ENCODE results near the gene NXPH2. TPM values are rescaled to one million over a fixed set of nuclear protein-coding genes. Genes with fewer than 3 reads are reported as not detected.

Gene NXPH2
- total and polyA plus RNA-seq, 7 experiments from 2014 or later: not detected

DNA sequence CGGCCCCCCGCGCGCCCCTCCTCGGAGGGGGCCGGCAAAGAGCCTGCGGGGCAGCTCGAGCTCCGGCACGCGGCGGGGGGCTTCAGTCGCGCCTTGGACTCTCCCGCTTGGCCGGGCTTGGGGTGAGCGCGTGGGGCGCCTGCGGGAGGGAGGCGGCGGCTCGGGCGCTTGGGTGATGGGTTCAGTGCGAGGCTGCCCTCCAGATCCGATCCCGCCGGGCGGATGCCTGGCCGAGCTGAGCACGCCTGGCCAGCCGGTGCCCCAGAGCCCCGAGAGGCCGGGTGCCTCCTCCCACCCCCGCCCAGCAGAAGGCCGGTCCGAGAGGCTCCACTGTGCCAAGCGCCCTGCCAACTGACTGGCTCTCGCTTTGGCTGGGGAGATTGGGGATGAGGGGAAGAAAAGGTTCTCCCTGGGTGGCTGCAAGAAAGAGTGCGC lies 273 bp upstream of the NXPH2 start:
- H3K36me3 Mint-ChIP-seq: no peaks in the 10 kb centered on the region
- no peak overlapping the region for H3K4me3 Mint-ChIP-seq
- H3K27ac Mint-ChIP-seq: no peak overlapping the region
- Histone ChIP-seq H3K9me3 (ENCODE audit: control insufficient read depth in 2 of 3, low read length in 3 of 3) (no peaks in the 10 kb centered on the region), H3K36me3 (ENCODE audit: control insufficient read depth in 2 of 3, insufficient read depth in 3 of 3, low read length in 3 of 3) (no peaks in the 10 kb centered on the region), H3K27me3 (ENCODE audit: control insufficient read depth in 2 of 2, insufficient read depth in 2 of 2, low read length in 2 of 2) (no peaks in the 10 kb centered on the region), H3K4me1 (ENCODE audit: control insufficient read depth in 2 of 2, insufficient read depth in 2 of 2, low read length in 2 of 2) (no peaks in the 10 kb centered on the region), H3K27ac (ENCODE audit: low read depth, low read length) (no peak overlapping the region), H3K4me3 (ENCODE audit: low read length) (no peak overlapping the region)
- H3K4me1 Mint-ChIP-seq: peaks cover 0 to 12% (median 4%) of the 10 kb centered on the region in 7 donors
- CTCF ChIA-PET: no interaction called here
- ATAC-seq (no peak), DNase-seq (no peak)
- intact Hi-C loops (cut with micrococcal nuclease): no loop called here
- H3K27me3 Mint-ChIP-seq: peaks cover 38 to 47% (median 40%) of the 10 kb centered on the region in 5 donors
- POLR2A ChIA-PET: no interaction called here
- H3K9me3 Mint-ChIP-seq: peaks cover 0 to 3% (median 0%) of the 10 kb centered on the region in 11 donors

DNA sequence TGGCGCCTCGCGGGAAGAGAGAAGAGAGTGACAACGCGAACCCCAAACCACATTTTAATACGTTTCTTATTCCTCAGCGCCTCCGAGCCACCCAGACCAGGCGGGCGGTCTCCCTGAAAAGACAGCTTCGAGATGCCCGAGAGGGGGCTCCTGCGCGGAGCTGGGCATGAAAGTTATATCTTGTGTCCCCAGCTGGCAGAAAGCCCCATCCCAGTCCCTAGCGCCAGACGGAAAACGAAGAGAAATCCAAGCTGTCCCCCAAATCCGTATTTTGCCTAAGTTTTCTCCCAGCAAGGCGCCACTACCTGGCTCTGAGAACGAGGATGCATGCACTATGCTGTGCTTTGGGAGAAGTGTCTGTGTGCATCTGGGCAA lies 797 bp downstream of the NXPH2 start:
- intact Hi-C loops (cut with micrococcal nuclease): no loop called here
- H3K4me3 Mint-ChIP-seq: no peak overlapping the region
- peaks cover 38 to 44% (median 40%) of the 10 kb centered on the region in 5 donors for H3K27me3 Mint-ChIP-seq
- ATAC-seq (no peak), DNase-seq (no peak)
- CTCF ChIA-PET: no interaction called here
- H3K27ac Mint-ChIP-seq: peak overlapping the region in 1 of 9 donors; percentile 55
- no peaks in the 10 kb centered on the region for H3K36me3 Mint-ChIP-seq
- H3K9me3 ChIP-seq (ENCODE audit: control insufficient read depth in 2 of 3, low read length in 3 of 3): no peaks in the 10 kb centered on the region
- POLR2A ChIA-PET: no interaction called here
- no peaks in the 10 kb centered on the region for H3K36me3 ChIP-seq (ENCODE audit: control insufficient read depth in 2 of 3, insufficient read depth in 3 of 3, low read length in 3 of 3)
- H3K27ac ChIP-seq (ENCODE audit: low read depth, low read length): no peak overlapping the region
- H3K27me3 ChIP-seq (ENCODE audit: control insufficient read depth in 2 of 2, insufficient read depth in 2 of 2, low read length in 2 of 2): no peaks in the 10 kb centered on the region
- H3K4me1 Mint-ChIP-seq: peaks cover 0 to 12% (median 4%) of the 10 kb centered on the region in 7 donors
- H3K9me3 Mint-ChIP-seq: peaks cover 0 to 3% (median 0%) of the 10 kb centered on the region in 11 donors
- H3K4me1 ChIP-seq (ENCODE audit: control insufficient read depth in 2 of 2, insufficient read depth in 2 of 2, low read length in 2 of 2): no peaks in the 10 kb centered on the region
- no peak overlapping the region for H3K4me3 ChIP-seq (ENCODE audit: low read length)

DNA sequence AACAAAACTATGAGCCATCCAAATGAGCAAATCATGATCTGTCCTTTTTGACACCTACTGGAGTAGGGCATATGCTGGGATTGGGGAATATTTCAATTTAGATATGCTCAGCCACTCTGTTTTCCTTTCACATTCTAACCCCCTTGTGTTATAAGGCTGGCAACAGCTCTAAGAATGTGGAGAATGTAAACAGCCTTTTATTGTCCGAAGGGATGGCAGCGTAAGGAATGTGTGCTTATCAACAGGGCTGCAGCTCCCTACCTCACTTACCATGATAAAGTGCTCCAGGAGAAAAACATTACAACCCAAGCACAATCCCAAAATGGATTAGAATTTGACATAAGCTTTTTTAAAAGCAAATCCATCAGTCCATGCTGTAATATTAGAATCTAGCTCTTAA lies 2.2 kb downstream of the NXPH2 start:
- H3K4me3 Mint-ChIP-seq: no peak overlapping the region
- H3K27ac Mint-ChIP-seq: no peak overlapping the region
- Histone ChIP-seq H3K4me3 (ENCODE audit: low read length) (no peak overlapping the region), H3K27ac (ENCODE audit: low read depth, low read length) (no peak overlapping the region), H3K36me3 (ENCODE audit: control insufficient read depth in 2 of 3, insufficient read depth in 3 of 3, low read length in 3 of 3) (no peaks in the 10 kb centered on the region), H3K4me1 (ENCODE audit: control insufficient read depth in 2 of 2, insufficient read depth in 2 of 2, low read length in 2 of 2) (no peaks in the 10 kb centered on the region), H3K9me3 (ENCODE audit: control insufficient read depth in 2 of 3, low read length in 3 of 3) (no peaks in the 10 kb centered on the region), H3K27me3 (ENCODE audit: control insufficient read depth in 2 of 2, insufficient read depth in 2 of 2, low read length in 2 of 2) (no peaks in the 10 kb centered on the region)
- ATAC-seq (no peak), DNase-seq (no peak)
- CTCF ChIA-PET: no interaction called here
- peaks cover 0 to 12% (median 4%) of the 10 kb centered on the region in 7 donors for H3K4me1 Mint-ChIP-seq
- POLR2A ChIA-PET: interaction anchor here (1.2 kb wide), 1 partner anchor 8 kb away, joined by 5 read pairs; no protein-coding TSS in a partner anchor
- peaks cover 0 to 3% (median 0%) of the 10 kb centered on the region in 11 donors for H3K9me3 Mint-ChIP-seq
- no peaks in the 10 kb centered on the region for H3K36me3 Mint-ChIP-seq
- intact Hi-C loops (cut with micrococcal nuclease): no loop called here
- H3K27me3 Mint-ChIP-seq: peaks cover 33 to 42% (median 34%) of the 10 kb centered on the region in 5 donors

DNA sequence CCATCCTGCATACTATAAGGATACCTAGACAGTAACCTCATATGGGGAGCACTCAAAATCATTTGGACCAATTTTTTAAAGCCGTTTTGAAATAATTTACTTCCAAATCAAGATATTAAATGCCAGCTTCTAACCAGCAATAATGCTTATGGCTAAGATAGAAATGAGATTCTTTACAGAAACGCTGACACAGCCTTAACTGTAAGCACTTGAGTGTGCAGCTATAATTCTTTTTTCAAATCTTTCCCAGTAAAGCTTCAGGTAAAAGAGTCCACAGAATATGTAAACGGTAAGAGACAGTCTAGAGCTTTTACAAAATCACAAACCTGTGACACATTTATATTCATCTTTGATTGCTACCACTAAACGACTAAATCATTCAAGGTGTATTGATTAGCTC lies 4.5 kb downstream of the NXPH2 start:
- CTCF ChIA-PET: no interaction called here
- no peak for ATAC-seq
- H3K4me3 Mint-ChIP-seq: no peak overlapping the region
- H3K9me3 Mint-ChIP-seq: peaks cover 0 to 3% (median 0%) of the 10 kb centered on the region in 11 donors
- POLR2A ChIA-PET: no interaction called here
- H3K36me3 ChIP-seq (ENCODE audit: control insufficient read depth in 2 of 3, insufficient read depth in 3 of 3, low read length in 3 of 3): no peaks in the 10 kb centered on the region
- H3K4me3 ChIP-seq (ENCODE audit: low read length): no peak overlapping the region
- intact Hi-C loops (cut with micrococcal nuclease): no loop called here
- H3K4me1 Mint-ChIP-seq: peaks cover 0 to 12% (median 4%) of the 10 kb centered on the region in 7 donors
- H3K36me3 Mint-ChIP-seq: no peaks in the 10 kb centered on the region
- H3K27ac Mint-ChIP-seq: no peak overlapping the region
- DNase-seq: no peak
- H3K9me3 ChIP-seq (ENCODE audit: control insufficient read depth in 2 of 3, low read length in 3 of 3): no peaks in the 10 kb centered on the region
- no peak overlapping the region for H3K27ac ChIP-seq (ENCODE audit: low read depth, low read length)
- no peaks in the 10 kb centered on the region for H3K27me3 ChIP-seq (ENCODE audit: control insufficient read depth in 2 of 2, insufficient read depth in 2 of 2, low read length in 2 of 2)
- H3K4me1 ChIP-seq (ENCODE audit: control insufficient read depth in 2 of 2, insufficient read depth in 2 of 2, low read length in 2 of 2): no peaks in the 10 kb centered on the region
- peaks cover 21 to 32% (median 26%) of the 10 kb centered on the region in 5 donors for H3K27me3 Mint-ChIP-seq

DNA sequence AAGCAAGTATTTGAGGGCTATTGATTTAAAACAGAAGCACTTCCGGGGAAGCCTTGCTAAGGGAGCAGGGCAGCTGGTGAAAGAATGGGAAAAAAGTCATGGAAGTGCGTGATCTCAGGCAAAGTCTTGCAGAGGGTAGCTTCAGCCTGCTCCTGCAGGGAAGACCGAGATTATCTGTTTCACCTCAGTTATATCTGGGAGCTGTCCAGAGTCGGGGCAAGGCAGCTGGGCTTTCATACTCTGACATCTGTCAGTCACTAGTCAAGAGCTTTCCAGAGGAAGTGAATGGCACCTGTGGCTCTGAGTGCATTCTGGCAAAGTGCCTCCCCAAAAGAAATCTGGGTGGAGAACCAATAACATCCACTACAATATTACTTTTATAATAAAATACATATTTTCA lies 8.7 kb downstream of the NXPH2 start:
- H3K27ac ChIP-seq (ENCODE audit: low read depth, low read length): no peak overlapping the region
- H3K4me3 ChIP-seq (ENCODE audit: low read length): no peak overlapping the region
- ChIA-PET CTCF (no interaction called here), POLR2A (no interaction called here)
- ATAC-seq: no peak
- no peak for DNase-seq
- intact Hi-C loops (cut with micrococcal nuclease): no loop called here
- H3K4me1 ChIP-seq (ENCODE audit: control insufficient read depth in 2 of 2, insufficient read depth in 2 of 2, low read length in 2 of 2): no peaks in the 10 kb centered on the region
- Mint-ChIP-seq H3K27me3 (peaks cover 4 to 31% (median 12%) of the 10 kb centered on the region in 5 donors), H3K4me1 (no peaks in the 10 kb centered on the region), H3K27ac (no peak overlapping the region), H3K36me3 (no peaks in the 10 kb centered on the region), H3K9me3 (peaks cover 0 to 1% (median 0%) of the 10 kb centered on the region in 11 donors), H3K4me3 (no peak overlapping the region)
- H3K36me3 ChIP-seq (ENCODE audit: control insufficient read depth in 2 of 3, insufficient read depth in 3 of 3, low read length in 3 of 3): no peaks in the 10 kb centered on the region
- H3K27me3 ChIP-seq (ENCODE audit: control insufficient read depth in 2 of 2, insufficient read depth in 2 of 2, low read length in 2 of 2): no peaks in the 10 kb centered on the region
- H3K9me3 ChIP-seq (ENCODE audit: control insufficient read depth in 2 of 3, low read length in 3 of 3): no peaks in the 10 kb centered on the region

DNA sequence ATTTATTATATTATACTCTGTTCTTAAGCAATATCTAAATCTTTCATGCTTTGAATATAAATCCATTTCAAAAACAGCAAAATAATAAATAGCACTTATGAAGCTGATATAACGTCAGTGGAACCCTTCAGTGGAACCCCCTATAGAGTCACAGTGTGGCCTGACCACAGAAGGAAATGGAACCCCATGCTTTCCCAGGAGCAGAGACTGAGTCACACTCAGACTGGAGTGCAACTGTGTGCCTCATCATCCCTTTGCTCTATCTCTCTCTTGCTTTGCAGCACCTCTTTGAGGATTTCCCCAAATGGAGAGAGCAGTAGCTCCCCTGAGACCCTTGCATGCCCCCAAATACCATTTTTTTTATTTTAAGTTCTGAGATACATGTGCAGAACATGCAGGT lies 13.1 kb downstream of the NXPH2 start:
- DNase-seq (no peak), ATAC-seq (no peak)
- Histone ChIP-seq H3K27me3 (ENCODE audit: control insufficient read depth in 2 of 2, insufficient read depth in 2 of 2, low read length in 2 of 2) (no peaks in the 10 kb centered on the region), H3K4me1 (ENCODE audit: control insufficient read depth in 2 of 2, insufficient read depth in 2 of 2, low read length in 2 of 2) (no peaks in the 10 kb centered on the region), H3K4me3 (ENCODE audit: low read length) (no peak overlapping the region), H3K36me3 (ENCODE audit: control insufficient read depth in 2 of 3, insufficient read depth in 3 of 3, low read length in 3 of 3) (no peaks in the 10 kb centered on the region), H3K27ac (ENCODE audit: low read depth, low read length) (no peak overlapping the region), H3K9me3 (ENCODE audit: control insufficient read depth in 2 of 3, low read length in 3 of 3) (no peaks in the 10 kb centered on the region)
- no peaks in the 10 kb centered on the region for H3K36me3 Mint-ChIP-seq
- ChIA-PET CTCF (no interaction called here), POLR2A (no interaction called here)
- no peak overlapping the region for H3K27ac Mint-ChIP-seq
- peaks cover 0 to 1% (median 0%) of the 10 kb centered on the region in 11 donors for H3K9me3 Mint-ChIP-seq
- no peaks in the 10 kb centered on the region for H3K4me1 Mint-ChIP-seq
- no peak overlapping the region for H3K4me3 Mint-ChIP-seq
- intact Hi-C loops (cut with micrococcal nuclease): no loop called here
- H3K27me3 Mint-ChIP-seq: peaks cover 2 to 33% (median 12%) of the 10 kb centered on the region in 5 donors

DNA sequence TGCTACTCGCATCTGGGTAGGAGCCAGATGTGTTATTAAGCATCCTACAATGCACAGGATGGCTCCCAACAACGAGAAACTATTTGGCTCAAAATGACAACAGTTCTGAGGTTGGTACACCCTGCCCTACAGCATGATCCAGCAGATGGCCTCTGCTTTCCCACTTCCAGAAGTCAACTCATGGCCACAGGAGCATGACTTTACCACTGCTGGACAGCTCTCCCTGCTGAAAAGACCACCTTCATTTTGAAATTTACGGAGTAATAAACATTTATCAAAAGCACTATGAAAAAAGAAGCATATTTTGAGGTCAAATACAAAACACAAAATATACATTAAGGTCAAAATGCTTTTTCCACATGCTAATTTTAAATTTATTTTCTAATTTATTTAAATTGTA lies 13.7 kb downstream of the NXPH2 start:
- Histone ChIP-seq H3K27me3 (ENCODE audit: control insufficient read depth in 2 of 2, insufficient read depth in 2 of 2, low read length in 2 of 2) (no peaks in the 10 kb centered on the region), H3K9me3 (ENCODE audit: control insufficient read depth in 2 of 3, low read length in 3 of 3) (no peaks in the 10 kb centered on the region), H3K27ac (ENCODE audit: low read depth, low read length) (no peak overlapping the region), H3K36me3 (ENCODE audit: control insufficient read depth in 2 of 3, insufficient read depth in 3 of 3, low read length in 3 of 3) (no peaks in the 10 kb centered on the region), H3K4me3 (ENCODE audit: low read length) (no peak overlapping the region), H3K4me1 (ENCODE audit: control insufficient read depth in 2 of 2, insufficient read depth in 2 of 2, low read length in 2 of 2) (no peaks in the 10 kb centered on the region)
- Mint-ChIP-seq H3K9me3 (peaks cover 0 to 1% (median 0%) of the 10 kb centered on the region in 11 donors), H3K27ac (no peak overlapping the region), H3K4me3 (no peak overlapping the region), H3K4me1 (no peaks in the 10 kb centered on the region), H3K36me3 (no peaks in the 10 kb centered on the region), H3K27me3 (peaks cover 2 to 33% (median 12%) of the 10 kb centered on the region in 5 donors)
- ChIA-PET CTCF (no interaction called here), POLR2A (no interaction called here)
- ATAC-seq (no peak), DNase-seq (no peak)
- intact Hi-C loops (cut with micrococcal nuclease): no loop called here
